MM.1S (cell line): ENCODE data around the gene CCDC93.

ENCODE experiments used
- EZH2phosphoT487 ChIP-seq: fragments of 300-600 bp; sonication (generic); IDR thresholded peaks from 2 replicates; pipeline ENCODE4 v1.6.1; 2018; ENCODE audit warnings: antibody characterized with exemption, low read length
- TF ChIP-seq, protein P1 (sequence below): fragments of 300-600 bp; sonication (generic); IDR thresholded peaks from 2 replicates; pipeline ENCODE4 v1.5.1; 2016; ENCODE audit warnings: antibody characterized with exemption, low read length, mixed read lengths

DNA sequence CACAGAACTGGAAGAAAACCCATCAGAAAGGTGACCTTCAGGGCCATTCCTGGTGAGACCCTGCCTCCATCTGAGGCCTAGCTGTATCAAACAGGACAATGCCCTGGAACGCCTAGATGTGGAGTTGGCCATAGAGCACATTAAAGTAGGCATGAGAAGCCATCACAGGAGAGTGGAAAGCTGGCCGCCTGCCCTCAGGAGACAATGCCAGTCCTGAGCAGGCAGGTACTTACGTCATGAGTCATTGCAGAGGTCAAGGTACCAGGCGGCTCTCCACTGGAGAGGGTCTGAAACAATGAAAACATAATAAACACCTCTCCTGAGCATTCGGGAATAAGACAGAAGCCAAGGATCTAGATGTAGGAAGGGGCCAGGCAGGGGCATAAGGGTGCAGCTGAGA, 68.6 kb downstream of the CCDC93 start:
- TF ChIP-seq EZH2phosphoT487, result no peak
- TF ChIP-seq, protein P1, sequence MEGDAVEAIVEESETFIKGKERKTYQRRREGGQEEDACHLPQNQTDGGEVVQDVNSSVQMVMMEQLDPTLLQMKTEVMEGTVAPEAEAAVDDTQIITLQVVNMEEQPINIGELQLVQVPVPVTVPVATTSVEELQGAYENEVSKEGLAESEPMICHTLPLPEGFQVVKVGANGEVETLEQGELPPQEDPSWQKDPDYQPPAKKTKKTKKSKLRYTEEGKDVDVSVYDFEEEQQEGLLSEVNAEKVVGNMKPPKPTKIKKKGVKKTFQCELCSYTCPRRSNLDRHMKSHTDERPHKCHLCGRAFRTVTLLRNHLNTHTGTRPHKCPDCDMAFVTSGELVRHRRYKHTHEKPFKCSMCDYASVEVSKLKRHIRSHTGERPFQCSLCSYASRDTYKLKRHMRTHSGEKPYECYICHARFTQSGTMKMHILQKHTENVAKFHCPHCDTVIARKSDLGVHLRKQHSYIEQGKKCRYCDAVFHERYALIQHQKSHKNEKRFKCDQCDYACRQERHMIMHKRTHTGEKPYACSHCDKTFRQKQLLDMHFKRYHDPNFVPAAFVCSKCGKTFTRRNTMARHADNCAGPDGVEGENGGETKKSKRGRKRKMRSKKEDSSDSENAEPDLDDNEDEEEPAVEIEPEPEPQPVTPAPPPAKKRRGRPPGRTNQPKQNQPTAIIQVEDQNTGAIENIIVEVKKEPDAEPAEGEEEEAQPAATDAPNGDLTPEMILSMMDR, result no peak
